HG02678 (cell line): ENCODE measurements around the gene KRT74.

Experiments used
- ATAC-seq: cut with Tn5 transposase; IDR thresholded peaks from one replicate; pipeline ENCODE4 v1.9.1; 2021; ENCODE audit warnings: mild to moderate bottlenecking, moderate library complexity; ENCODE audit not compliant: unreplicated experiment

KRT74 gene

DNA sequence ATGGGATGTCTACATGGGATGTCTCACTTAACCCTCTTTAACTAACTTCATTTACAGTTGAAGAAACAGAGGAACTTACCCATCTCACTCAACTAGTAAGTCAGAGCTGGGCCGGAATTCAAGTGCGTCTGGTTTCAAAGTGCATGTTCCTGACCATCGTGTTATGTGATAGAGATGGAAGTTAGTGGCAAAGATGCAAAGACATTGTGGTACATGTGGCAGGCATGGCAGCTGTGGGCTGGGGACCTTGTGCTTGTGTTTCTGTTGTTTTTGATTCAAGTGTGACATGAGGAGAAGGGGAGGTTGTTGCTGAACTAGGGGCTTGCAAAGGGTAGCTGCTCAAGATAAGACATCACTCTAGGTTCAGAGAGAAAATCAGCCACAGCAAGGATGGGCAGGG, 2.3 kb upstream of the KRT74 start:
- no peak for ATAC-seq

DNA sequence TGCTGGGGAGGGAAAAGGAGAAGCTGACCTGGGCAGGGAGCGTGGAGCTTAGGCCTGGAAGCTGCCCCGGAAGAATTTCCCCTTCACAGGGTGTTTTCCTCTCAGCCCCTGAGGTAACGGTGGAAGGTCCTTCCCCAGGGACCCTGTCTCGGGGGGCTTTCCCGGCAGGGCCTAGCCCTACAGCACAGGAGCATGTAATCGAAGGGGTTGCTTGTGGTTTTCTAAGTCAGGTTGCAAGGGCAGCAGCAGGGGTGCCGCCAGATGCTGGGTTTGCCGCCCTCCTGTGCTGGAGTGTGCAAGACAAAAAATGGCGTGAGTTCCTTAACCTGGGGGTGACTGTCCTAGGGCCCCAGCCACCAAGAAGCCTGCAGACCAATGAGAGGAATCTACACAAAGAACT, 1.6 kb upstream of the KRT74 start:
- no peak for ATAC-seq

DNA sequence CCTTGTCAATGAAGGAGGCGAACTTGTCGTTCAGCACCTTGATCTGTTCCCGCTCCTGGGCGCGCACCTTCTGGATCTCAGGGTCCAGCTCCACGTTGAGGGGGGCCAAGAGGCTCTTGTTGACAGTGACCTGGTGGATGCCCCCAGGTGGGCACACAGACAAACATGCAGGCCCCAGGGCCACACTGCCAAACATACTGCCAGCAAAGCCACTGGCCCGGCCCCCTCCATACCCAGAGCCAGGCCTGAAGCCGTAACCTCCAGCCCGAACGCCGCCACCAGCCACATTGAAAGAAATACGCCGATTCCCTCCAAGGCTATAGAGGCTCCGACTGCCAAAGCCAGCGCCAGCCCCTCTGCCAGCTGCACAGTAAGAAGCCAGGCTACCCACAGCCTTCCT, 337 bp downstream of the KRT74 start:
- no peak for ATAC-seq

DNA sequence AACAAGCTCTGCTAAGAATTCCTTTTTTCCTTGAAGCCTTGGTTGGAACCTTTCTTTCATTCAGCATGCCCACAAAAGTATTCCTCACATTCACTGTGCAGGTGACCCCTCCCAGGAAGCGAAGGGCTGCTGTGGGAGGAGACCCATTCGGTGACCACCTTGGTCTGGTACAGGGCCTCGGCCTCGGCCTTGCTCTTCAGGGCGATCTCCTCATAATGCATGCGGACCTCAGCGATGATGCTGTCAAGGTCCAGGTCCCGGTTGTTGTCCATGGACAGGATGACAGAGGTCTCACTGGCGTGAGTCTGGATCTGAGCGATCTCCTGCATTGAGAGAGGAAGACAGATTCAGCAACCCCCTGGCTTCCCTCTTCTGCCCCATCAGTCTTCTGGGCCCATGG, 3.1 kb downstream of the KRT74 start:
- no peak for ATAC-seq

DNA sequence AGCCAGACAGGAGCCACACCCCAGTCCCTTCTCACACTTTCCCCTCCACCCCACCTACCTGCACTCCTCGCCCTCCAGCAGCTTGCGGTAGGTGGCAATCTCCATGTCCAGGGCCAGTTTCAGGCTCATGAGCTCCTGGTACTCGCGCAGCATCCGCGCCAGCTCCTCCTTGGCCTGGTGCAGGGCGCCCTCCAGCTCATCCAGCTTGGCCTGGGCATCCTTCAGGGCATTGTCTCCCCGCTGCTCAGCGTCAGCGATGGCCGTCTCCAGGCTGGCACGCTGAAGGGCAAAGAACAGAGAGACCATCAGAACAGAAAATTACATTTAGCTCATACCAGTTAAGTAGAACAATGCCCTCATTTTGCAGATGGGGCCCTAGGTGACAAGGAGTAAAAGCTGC, 5.5 kb downstream of the KRT74 start:
- no peak for ATAC-seq

DNA sequence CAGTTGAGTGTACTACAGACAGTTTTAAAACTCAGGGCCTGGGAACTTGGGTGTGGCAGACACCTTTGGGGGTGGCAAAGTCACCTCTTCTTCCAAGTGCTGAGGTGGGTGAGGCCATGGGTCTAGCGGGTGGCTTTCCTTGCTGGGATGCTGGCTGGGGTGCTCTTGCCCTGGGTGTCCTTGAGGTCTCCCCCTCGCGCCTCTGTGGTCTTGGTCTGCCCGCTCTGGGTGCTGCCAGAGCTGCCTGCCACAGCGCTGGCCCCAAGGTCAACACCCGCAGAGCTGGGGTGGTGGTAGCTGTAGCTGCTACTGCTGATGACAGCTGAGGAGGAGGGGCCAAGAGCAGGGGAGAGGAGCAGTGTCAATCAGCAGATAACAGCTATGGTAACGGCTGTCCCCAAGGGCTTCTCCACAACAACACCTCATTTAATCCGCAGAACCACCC, 6.8 kb downstream of the KRT74 start:
- no peak for ATAC-seq

DNA sequence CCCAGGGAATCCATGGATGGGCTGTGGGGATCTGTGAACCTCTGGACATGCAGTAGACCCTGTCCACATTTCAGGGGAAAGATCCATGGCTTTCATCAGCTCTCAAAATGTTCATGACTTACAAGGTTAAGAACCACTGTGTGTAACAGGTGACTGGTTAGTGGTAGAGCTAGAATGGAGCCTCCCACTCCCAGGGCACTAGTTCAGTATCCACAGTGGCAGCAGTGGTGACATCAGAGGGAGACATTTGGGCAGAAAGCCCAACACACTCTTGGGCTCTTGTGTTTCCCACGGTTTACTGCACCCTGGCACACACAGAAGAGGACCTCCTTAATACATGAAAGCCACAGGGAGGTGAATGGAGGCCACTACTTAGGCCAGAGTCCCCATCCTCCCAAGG, 9.1 kb downstream of the KRT74 start:
- no peak for ATAC-seq

DNA sequence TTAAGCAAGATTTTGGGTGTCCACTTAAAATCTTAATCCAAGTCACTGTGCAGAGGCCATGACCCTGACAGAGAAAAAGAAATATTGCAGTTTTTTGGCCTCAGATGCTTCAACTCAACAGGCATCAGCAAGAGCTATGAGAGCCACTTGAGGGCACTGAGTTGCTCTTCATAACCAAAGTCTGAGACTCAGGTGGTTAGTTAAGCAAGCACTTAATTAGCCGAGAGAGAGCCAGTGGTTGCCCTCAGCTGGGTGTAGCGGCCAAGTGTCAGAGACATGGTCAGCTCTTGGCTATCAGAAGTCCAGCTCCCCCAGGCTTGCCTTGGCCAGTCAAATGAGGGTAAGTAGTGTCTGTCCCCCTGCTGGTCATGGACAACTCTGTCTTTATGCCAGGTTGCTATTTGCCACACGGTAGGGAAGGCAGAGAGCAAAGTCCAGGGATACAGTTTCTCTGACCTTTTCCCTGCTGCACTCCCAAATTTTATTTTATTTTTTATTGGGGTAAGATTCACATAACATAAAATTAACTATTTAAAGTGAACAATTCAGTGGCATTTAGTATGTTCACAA, 11.7 kb downstream of the KRT74 start:
- ATAC-seq: no peak

DNA sequence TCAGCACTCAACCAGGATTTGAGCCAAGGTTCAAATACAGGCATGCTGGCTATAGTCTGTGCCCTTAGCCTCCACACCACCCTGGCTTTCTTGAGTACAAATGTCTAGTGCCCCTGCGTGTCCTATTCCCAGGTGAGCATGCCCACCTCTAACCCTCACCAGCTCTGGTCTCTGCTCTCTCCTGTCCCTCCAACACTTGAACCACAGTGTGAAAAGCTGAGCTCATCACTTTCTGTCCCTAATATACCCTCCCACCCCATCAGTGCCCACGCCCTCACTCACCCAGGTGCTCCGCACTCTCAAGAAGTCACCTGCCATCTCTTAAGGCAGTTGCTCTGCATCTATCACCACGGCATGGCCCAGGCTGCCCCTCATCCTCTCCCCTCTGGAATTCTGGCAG, 13.7 kb downstream of the KRT74 start:
- no peak for ATAC-seq

DNA sequence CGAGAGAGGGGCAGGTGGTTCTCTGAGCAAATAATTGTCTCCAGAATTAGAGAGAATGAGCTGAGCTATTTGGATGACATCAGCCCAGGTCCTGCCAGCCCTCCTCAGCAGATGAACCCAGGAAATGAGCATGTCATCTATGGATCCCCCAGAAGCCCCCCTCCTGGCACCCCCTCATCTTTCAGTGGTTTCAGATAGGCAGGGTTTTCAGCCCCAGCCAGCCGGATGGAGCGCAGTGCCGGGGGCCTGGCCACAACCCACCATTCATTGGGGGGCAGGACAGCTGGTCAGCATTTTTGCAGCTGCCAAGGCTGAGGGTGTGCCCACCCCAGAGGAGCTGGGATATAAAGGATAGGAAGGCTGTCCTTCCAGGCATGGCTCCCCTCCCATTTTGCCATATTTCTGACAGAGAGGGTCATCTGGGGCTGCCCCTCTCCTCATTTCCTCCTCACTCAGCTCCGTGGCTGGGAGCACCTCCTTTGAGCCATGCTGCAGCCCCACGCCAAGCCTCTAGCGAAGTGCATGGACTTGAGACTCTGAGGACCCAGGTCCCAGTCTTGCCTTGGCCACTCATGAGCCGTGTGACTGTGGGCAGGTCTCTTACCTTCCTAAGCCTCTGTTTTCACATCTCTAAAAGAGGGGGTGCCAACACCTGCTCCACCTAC, 14.7 kb downstream of the KRT74 start:
- no peak for ATAC-seq

DNA sequence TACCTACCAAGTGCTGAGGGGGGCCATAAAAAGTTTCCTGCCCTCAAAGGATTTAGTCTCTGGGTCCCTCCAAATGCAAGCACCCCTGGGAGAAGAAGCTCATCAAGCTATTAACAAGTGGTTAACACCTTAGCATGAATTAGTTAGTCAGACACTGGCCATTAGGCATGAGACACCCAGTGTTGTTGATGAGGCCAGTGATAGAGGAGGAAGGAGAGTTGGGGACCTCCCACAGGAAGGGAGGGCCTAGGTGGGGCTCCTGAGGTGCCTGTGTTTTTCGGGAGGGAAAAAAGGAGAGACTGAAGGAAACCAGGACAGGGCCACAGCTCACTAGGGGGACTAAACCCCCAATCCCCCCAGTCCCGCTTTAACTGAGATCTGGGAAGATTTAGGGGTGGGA, 16.2 kb downstream of the KRT74 start:
- no peak for ATAC-seq

DNA sequence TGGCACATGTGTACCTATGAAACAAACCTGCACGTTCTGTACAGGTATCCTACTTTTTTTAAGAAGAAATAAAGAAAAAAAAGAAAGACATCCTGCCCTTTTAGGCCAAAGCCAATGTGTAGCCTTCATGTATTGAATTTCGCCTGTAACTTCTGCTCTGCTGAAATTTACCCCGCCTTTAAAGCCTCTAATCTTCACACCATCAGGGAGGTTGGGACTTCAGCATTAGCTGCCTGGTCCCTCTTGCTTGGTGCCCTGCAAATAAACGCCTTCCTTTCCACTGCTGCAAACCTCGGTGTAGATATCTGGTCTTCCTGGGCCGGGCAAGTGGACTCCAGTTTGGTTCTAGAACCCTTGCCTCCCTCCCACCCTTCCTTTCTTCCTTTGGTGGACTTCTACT, 18.1 kb downstream of the KRT74 start:
- no peak for ATAC-seq

DNA sequence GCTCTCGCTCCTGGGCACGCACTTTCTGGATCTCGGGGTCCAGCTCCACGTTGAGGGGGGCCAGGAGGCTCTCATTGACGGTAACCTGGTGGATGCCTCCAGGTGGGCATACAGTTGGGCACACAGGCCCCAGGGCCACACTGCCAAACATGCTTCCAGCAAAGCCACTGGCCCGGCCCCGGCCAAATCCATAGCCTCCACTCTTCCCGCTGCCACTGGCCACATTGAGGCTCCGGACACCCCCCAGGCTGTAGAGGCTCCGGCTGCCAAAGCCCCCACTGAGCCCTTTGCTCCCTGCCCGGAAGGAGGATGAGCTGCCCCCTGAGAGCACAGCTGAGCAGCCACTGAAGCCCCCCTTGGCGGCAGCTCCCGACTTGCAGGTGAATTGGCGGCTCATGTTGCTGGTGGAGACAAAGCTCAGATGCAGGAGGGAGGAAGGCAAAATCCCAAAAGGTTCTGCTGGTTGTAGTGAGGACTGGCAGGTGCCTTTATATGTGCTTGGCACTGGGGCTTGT, 20.9 kb downstream of the KRT74 start, which contains the start of gene KRT71:
TSS of gene KRT71 (minus strand) at position 465 of the 515 bp plus-strand sequence. CDS start at position 397, 68 bp downstream.
- no peak for ATAC-seq

DNA sequence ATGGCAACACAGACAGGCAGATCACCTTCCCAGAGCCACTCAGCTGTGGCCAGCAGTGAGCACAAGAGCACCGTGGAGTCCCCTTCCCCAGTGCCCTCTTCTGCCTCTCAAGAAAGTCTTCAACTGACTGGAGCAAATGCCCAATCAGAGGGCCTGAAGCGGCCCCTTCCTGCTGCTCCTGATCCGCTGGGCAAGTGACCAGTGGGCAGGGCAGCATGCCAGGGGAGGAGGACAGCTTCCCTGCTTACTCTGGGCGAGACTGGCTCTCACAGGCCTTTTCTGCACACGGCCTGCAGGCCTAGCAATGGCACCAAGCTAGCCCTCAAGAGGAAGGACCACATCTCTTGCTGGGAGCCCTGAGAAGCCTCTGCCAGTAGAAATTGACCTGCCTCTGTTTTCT, 21.6 kb downstream of the KRT74 start:
- ATAC-seq: no peak

DNA sequence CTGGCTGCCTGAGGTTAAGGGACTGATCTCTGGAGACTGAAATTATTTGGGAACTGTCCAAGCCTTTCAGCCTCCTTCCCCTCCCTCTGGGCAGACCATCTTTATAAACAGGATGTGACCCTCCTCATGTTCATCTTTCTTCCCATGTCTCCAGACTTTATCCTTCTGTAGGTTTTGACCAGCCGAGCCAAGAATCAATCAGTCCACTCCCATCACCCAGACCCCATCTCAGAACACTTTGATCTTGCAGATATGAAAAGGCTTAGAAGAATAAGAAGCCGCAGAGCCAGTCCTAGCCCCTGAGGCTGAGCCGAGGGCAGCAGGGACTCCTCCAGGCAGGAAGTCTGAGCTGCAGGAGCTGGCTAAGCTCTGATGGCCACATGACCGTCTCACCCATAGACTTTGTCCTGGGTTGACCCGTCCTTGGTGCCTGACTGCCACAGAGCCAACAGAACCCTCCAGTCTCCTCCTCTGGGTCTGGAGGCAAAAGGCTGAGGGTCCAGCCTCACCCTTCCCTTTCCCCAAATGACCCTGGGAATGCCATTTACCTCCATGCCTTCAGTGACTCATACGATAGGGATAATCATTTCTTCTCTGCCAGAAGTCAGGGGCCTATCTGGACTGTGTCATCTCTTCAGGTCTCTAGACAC, 22.3 kb downstream of the KRT74 start:
- ATAC-seq: no peak

DNA sequence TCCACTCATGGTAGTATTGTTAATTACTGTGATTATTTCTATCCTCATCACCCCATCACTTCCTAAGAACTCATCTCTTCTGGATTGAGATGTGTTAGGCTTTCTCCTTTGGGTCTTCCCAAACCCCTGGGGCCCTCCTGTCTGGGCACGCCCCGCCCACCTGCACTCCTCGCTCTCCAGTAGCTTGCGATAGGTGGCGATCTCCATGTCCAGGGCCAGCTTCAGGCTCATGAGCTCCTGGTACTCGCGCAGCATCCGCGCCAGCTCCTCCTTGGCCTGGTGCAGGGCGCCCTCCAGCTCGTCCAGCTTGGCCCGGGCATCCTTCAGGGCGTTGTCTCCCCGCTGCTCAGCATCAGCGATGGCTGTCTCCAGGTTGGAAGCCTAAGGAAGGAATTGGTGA, 27.5 kb downstream of the KRT74 start:
- no peak for ATAC-seq

DNA sequence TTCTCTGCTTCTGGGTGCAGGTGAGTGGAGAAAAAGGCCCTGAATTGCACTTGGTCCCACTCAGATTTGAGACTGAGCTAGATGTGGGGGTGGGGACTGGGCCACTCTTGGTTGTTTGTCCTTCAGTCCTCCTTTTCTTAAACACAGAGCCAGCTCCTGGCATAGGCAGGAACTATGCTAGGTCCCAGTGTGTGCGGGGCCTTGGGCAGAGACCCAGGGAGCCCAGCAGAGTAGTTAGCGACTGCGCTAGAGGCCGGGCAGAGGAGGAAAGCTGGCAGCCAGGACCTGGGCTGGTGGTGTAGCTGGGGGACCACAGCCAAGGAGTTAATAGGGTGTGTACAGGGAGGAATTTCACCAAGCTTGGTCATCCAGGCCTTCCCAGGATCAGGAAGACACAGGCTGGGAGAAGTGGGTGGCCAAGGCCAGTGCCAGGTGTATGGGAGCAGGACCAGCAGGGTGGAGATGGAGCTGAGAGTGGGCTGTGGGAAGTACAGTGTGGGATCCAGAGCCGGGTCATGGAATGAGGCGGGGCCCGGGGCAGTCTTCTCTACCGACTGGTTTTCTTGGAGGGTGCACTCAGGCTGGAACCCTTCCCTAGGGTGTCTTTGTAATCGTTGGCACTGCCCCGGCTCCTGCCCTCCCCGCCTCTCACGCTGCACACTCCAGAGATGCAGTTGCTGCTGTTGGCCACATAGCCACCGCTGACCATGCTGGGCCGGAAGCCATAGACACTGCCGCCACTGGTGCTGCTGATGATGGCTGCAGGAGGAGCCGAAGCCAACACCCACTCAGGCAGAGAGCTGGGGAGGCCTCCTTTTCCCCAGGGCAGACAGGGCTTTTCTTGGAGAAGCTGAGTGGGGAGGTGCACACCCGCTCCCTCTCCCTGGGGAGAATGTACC, 29.4 kb downstream of the KRT74 start:
- no peak for ATAC-seq

DNA sequence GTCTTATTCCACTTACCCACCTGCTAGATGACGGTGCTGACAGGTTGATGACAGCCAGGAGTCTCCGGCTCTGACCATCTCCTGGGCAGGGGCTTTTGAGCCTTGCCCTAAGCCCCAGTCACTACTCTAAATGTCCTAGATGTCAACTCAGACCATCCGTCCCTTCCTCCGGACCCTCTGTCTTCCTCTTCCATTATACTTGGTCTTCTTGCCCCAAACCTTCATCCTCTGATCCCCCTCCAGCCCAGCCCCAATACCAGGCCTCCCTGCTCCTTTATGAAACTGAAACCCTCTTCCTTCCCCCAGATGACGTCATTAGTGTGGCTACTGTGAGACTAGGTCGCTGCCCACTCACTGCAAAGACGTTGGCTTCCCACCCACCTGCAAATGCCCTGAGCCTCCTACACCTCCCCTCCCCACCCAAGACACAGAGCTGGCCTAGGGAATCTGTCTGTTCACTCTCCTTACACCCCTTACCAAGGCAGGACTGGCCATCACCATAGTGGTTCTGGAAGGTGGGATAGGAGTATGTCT, 30.8 kb downstream of the KRT74 start:
- ATAC-seq: no peak

DNA sequence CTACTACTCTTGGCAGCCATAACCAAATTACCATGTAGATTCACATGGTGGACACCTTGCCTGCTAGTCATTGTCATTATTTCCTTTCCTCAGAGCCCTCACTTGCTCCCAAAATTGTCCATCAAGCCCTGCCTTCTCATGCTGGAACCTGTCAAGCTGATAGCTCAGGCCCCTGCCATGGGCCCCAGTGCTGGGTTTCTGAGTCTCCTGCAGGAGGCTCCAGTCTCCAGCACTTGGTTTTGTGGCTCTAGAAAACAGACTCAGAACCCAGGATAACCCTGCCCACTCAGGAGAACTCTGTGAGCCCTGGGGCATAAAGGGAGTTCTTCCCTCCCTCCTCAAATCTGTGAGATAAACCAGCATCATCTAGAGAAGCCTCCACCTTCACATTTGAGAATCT, 31.5 kb downstream of the KRT74 start:
- no peak for ATAC-seq

DNA sequence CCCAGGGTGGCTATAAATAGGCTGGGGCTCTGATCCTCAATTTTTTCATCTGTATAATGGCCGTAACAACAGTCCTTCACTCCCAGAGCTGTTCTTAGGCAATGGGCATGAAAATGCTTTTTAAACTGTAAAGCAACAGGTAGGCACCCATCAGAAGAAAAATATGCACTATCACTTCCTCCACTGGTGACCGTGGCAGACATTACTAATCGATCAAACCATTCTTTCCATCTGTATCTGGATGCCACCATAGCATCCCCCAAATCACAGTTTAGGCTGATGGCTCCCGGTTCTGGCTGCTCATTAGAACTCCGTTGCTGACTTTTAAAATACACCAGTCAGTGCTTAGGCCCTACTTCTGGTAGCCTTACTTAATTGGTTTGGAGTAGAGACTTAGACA, 31.9 kb downstream of the KRT74 start:
- no peak for ATAC-seq

DNA sequence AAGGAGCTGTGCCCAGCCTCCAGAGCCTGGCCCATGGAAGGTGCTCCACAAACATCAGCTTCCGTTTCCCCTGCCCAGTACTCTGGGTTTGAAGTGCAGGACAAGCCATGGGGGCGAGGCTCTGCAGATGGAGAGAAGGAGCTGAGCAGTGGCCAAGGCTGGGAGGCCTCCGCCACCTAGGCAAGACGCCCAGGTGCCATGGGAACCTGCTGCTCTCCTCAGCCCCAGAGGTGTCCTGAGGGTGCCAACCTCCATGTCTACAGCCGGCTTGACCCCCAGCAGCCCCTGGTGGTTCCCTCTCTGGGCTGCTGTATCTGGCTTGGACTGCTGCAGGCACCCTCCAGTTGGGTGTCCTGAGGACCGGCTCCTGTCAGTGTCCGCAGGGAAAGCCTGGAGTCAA, 33.1 kb downstream of the KRT74 start:
- no peak for ATAC-seq
